ENCODE results near the gene PEF1. TPM values are rescaled to one million over a fixed set of nuclear protein-coding genes. Genes with fewer than 3 reads are reported as not detected.
A peak's percentile ranks its signal among the peaks of the same experiment; 100 is the strongest.
"Not testable (repeated sequence)": the region's sequence is repeated elsewhere in the genome, so short reads cannot be mapped to it uniquely, and the experiment has no call there.

Gene PEF1
- total RNA-seq, 5 donors from 2014 or later (not counting 1 experiment from before 2014, with no cell fraction given) = 38.7 to 49.8 (median 42.4) TPM

DNA sequence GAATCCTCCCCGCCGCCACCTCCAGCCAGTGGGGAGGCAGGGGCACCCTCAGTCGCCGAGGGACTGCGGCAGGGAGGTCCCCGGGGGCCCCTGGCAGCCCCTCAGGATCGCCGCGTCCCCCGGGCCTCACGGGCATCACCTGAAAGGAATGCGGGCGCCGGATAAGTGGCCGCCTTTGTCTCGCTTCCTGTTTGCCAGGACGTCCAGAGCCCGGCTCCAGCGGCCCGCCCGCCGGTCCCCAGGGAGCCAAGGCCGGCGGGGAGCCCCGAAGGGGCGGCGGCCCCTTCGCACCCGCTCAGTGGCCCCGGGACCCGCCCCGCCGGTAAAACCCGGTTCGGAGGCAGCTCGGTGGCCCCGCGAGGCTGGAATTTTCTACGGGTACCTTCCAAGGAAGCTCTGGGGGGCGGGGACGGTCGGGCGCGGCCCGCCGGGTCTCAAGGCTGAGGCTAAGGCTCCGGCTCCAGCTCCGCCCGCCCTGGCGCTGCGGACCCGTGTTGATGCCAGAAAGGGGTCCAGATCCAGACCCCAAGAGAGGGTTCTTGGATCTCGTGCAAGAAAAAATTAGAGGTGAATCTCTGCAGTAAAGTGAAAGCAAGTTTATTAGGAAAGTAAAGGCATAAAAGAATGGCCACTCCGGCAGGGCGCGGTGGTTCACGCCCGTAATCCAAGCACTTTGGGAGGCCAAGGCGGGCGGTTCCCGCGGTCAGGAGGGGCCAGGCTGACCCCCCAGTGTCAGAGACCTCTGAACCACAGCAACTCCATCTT is 55.7 kb downstream of the PEF1 start:
- Histone ChIP-seq H3K9me3 (no peaks in the 10 kb centered on the region), H3K27me3 (replicated peaks in 1 of 2; ENCODE audit: control insufficient read depth in 2 of 2, extremely low read depth in 1 of 2, insufficient read depth in 2 of 2, low read length in 1 of 2) (peaks cover 0 to 48% of the 10 kb centered on the region in 2 experiments), H3K4me1 (ENCODE audit: control insufficient read depth in 1 of 2, extremely low read depth in 1 of 2, insufficient read depth in 2 of 2, low read length in 2 of 2) (no peaks in the 10 kb centered on the region), H3K36me3 (ENCODE audit: control insufficient read depth in 2 of 2, extremely low read depth in 1 of 2, insufficient read depth in 1 of 2, low read length in 1 of 2) (no peaks in the 10 kb centered on the region), H3K27ac (ENCODE audit: low read length) (no peak overlapping the region), H3K4me3 (ENCODE audit: control insufficient read depth in 1 of 2, extremely low read depth in 1 of 2, low read length in 1 of 2) (no peak overlapping the region)
- DNase-seq = no peak
- H3K4me1 Mint-ChIP-seq = peaks cover 0 to 3% (median 3%) of the 10 kb centered on the region in 3 donors
- H3K36me3 Mint-ChIP-seq = no peaks in the 10 kb centered on the region
- no peak overlapping the region for H3K4me3 Mint-ChIP-seq
- H3K27ac Mint-ChIP-seq = no peak overlapping the region
- ATAC-seq (replicated peaks in 1 of 4) = no peak
- 54% methylated on average over 62 of the region's 62 CpGs for WGBS (ENCODE audit: insufficient coverage)
- peaks cover 20 to 45% of the 10 kb centered on the region in 2 donors for H3K27me3 Mint-ChIP-seq
- H3K9me3 Mint-ChIP-seq = no peaks in the 10 kb centered on the region
- POLR2A ChIA-PET = no interaction called here
- CTCF ChIA-PET = interaction anchor here in 1 of 2 donors (0.6 kb wide), 1 partner anchor 300 kb away, joined by 4 read pairs; no protein-coding TSS in a partner anchor

DNA sequence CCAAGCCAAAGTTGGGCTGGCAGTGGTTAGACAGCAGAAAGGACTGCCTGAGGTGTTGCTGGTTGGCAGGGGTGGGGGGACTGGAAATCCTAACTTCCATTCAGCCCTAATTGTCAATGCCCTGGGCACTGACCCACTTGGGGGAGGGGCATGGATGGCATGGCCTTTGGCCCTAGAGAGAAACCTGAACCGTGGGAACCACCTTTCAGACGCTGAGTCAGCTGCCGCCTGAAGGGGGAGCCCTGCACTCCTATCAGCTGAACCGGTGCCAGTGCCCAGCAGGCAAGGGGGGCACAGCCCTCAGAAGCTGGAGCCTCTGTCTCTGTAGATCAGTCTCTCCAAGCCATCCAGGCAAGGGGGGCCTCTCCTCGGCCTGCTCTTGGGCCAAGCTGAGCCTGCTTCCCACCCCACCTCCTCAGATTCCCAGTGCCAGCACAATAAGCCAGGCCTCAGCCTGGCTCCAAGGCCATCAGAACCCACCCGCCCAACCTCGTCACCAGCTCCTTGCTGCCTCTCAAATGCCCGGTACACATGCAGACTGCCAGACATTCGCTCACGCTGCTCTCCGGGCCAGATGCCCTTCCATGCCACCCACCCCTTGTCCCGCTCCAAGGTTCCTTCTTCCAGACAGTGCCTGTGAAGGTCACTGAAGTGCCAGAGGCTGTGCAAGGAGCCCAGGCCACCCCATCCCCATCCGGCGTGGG is 56.8 kb downstream of the PEF1 start:
- Mint-ChIP-seq H3K4me1 (peaks cover 0 to 3% (median 3%) of the 10 kb centered on the region in 3 donors), H3K4me3 (no peak overlapping the region), H3K9me3 (no peaks in the 10 kb centered on the region), H3K27me3 (peaks cover 20 to 42% of the 10 kb centered on the region in 2 donors), H3K36me3 (no peaks in the 10 kb centered on the region), H3K27ac (peak overlapping the region in 1 of 2 donors; percentile 8)
- ChIA-PET CTCF (no interaction called here), POLR2A (interaction anchor here in 1 of 2 donors (0.6 kb wide), 1 partner anchor 379 kb away, joined by 6 read pairs; no protein-coding TSS in a partner anchor)
- DNase-seq = peak in 23 of 35 experiments; percentile 8 to 52 (median 26)
- peaks cover 0 to 39% of the 10 kb centered on the region in 2 experiments for H3K27me3 ChIP-seq (replicated peaks in 1 of 2; ENCODE audit: control insufficient read depth in 2 of 2, extremely low read depth in 1 of 2, insufficient read depth in 2 of 2, low read length in 1 of 2)
- H3K4me1 ChIP-seq (ENCODE audit: control insufficient read depth in 1 of 2, extremely low read depth in 1 of 2, insufficient read depth in 2 of 2, low read length in 2 of 2) = no peaks in the 10 kb centered on the region
- WGBS (ENCODE audit: insufficient coverage) = 65% methylated on average over 12 of the region's 14 CpGs
- H3K27ac ChIP-seq (ENCODE audit: low read length) = no peak overlapping the region
- H3K9me3 ChIP-seq = no peaks in the 10 kb centered on the region
- no peaks in the 10 kb centered on the region for H3K36me3 ChIP-seq (ENCODE audit: control insufficient read depth in 2 of 2, extremely low read depth in 1 of 2, insufficient read depth in 1 of 2, low read length in 1 of 2)
- H3K4me3 ChIP-seq (ENCODE audit: control insufficient read depth in 1 of 2, extremely low read depth in 1 of 2, low read length in 1 of 2) = no peak overlapping the region
- ATAC-seq (replicated peaks in 1 of 4) = peak in 2 of 4 experiments; percentile 26 to 36

DNA sequence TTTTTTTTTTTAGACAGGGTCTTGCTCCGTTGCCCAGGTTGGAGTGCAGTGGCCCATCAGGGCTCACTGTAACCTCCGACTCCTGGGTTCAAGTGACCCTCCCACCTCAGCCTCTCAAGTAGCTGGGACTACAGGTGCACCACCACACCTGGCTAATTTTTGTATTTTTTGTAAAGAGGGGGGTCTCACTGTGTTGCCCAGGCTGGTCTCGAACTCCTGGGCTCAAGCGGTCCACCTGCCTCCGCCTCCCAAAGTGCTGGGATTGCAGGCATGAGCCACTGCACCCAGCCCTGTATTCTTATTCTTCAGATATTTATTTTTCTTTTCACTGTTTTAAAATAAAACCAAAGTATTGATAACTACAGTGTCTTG is 57.4 kb downstream of the PEF1 start:
- H3K4me1 Mint-ChIP-seq; H3K27ac ChIP-seq (ENCODE audit: low read length); H3K9me3 Mint-ChIP-seq; H3K4me3 ChIP-seq (ENCODE audit: control insufficient read depth in 1 of 2, extremely low read depth in 1 of 2, low read length in 1 of 2); DNase-seq; H3K9me3 ChIP-seq; H3K4me1 ChIP-seq (ENCODE audit: control insufficient read depth in 1 of 2, extremely low read depth in 1 of 2, insufficient read depth in 2 of 2, low read length in 2 of 2); H3K4me3 Mint-ChIP-seq; ATAC-seq (replicated peaks in 1 of 4); H3K27ac Mint-ChIP-seq; H3K36me3 Mint-ChIP-seq; CTCF ChIA-PET; H3K36me3 ChIP-seq (ENCODE audit: control insufficient read depth in 2 of 2, extremely low read depth in 1 of 2, insufficient read depth in 1 of 2, low read length in 1 of 2): not testable (repeated sequence)
- peaks cover 20 to 38% of the 10 kb centered on the region in 2 donors for H3K27me3 Mint-ChIP-seq
- H3K27me3 ChIP-seq (replicated peaks in 1 of 2; ENCODE audit: control insufficient read depth in 2 of 2, extremely low read depth in 1 of 2, insufficient read depth in 2 of 2, low read length in 1 of 2) = peaks cover 0 to 34% of the 10 kb centered on the region in 2 experiments
- POLR2A ChIA-PET = interaction anchor here in 1 of 2 donors (0.6 kb wide), 1 partner anchor 380 kb away, joined by 6 read pairs; no protein-coding TSS in a partner anchor
- WGBS (ENCODE audit: insufficient coverage) = 100% methylated on average over 1 of the region's 5 CpGs

DNA sequence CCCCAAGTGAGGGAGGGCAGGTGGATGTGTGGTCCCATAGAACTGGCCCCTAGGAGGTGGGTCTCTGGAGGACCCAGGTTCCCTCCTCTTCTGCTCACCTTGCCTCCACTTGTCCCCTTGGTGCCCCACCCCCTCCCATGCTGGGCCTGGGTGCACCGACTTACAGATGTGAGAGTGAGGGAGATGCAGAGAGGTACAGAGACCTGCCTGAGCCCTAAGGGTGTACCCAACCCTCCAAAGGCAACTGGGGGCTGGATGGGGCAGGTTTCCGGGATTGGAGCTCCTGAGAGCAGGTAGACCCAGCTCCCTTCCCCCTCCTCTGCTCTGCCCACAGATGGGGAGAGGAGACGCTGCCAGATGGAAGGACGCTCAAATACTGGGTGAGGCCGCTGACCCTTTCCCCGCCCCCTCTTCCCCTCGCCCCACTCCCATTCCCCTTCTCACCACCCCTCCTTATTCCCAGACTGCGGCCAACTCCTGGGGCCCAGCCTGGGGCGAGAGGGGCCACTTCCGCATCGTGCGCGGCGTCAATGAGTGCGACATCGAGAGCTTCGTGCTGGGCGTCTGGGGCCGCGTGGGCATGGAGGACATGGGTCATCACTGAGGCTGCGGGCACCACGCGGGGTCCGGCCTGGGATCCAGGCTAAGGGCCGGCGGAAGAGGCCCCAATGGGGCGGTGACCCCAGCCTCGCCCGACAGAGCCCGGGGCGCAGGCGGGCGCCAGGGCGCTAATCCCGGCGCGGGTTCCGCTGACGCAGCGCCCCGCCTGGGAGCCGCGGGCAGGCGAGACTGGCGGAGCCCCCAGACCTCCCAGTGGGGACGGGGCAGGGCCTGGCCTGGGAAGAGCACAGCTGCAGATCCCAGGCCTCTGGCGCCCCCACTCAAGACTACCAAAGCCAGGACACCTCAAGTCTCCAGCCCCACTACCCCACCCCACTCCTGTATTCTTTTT is 58.0 kb downstream of the PEF1 start:
- WGBS (ENCODE audit: insufficient coverage) = 75% methylated on average over 38 of the region's 47 CpGs
- ATAC-seq (replicated peaks in 1 of 4) = no peak
- Histone ChIP-seq H3K36me3 (ENCODE audit: control insufficient read depth in 2 of 2, extremely low read depth in 1 of 2, insufficient read depth in 1 of 2, low read length in 1 of 2) (no peaks in the 10 kb centered on the region), H3K9me3 (no peaks in the 10 kb centered on the region), H3K27ac (ENCODE audit: low read length) (no peak overlapping the region), H3K4me3 (ENCODE audit: control insufficient read depth in 1 of 2, extremely low read depth in 1 of 2, low read length in 1 of 2) (no peak overlapping the region), H3K4me1 (ENCODE audit: control insufficient read depth in 1 of 2, extremely low read depth in 1 of 2, insufficient read depth in 2 of 2, low read length in 2 of 2) (no peaks in the 10 kb centered on the region), H3K27me3 (replicated peaks in 1 of 2; ENCODE audit: control insufficient read depth in 2 of 2, extremely low read depth in 1 of 2, insufficient read depth in 2 of 2, low read length in 1 of 2) (peaks cover 0 to 34% of the 10 kb centered on the region in 2 experiments)
- Mint-ChIP-seq H3K27me3 (peaks cover 13 to 33% of the 10 kb centered on the region in 2 donors), H3K4me3 (no peak overlapping the region), H3K27ac (no peak overlapping the region), H3K36me3 (no peaks in the 10 kb centered on the region), H3K9me3 (no peaks in the 10 kb centered on the region), H3K4me1 (peaks cover 0 to 3% (median 3%) of the 10 kb centered on the region in 3 donors)
- POLR2A ChIA-PET = interaction anchor here in 1 of 2 donors (0.6 kb wide), 1 partner anchor 381 kb away, joined by 6 read pairs; no protein-coding TSS in a partner anchor
- DNase-seq = no peak
- CTCF ChIA-PET = no interaction called here

DNA sequence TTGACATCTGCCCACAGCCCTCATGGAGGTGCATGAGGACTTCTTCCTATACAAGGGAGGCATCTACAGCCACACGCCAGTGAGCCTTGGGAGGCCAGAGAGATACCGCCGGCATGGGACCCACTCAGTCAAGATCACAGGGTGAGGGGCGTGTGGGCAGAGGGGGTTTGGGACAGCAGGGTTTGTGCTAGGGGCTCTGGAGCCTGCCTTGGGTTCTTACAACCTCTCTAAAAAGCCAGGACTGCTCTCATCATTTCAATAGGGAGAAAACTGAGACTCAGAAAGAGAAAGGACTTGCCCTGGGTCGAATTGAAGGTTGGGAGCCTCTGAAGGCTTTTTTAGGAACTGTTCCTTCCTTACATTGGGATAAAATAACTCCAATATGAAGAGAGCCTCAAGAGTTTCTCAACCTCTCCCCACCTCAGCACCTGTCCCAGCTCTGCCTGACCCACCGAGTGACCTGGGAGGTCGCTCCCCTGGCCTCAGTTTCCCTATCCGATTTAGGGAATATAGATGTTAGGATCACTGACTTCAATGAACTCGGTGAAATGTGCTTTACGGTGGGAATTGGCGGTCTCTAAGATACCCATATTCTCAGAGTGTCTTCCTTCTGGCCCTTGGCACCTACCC is 58.8 kb downstream of the PEF1 start:
- Mint-ChIP-seq H3K27me3 (peaks cover 10 to 26% of the 10 kb centered on the region in 2 donors), H3K9me3 (no peaks in the 10 kb centered on the region), H3K4me3 (no peak overlapping the region), H3K27ac (no peak overlapping the region), H3K4me1 (peaks cover 0 to 3% (median 3%) of the 10 kb centered on the region in 3 donors), H3K36me3 (no peaks in the 10 kb centered on the region)
- peaks cover 0 to 33% of the 10 kb centered on the region in 2 experiments for H3K27me3 ChIP-seq (replicated peaks in 1 of 2; ENCODE audit: control insufficient read depth in 2 of 2, extremely low read depth in 1 of 2, insufficient read depth in 2 of 2, low read length in 1 of 2)
- DNase-seq (no peak), ATAC-seq (replicated peaks in 1 of 4) (no peak)
- CTCF ChIA-PET = no interaction called here
- H3K4me3 ChIP-seq (ENCODE audit: control insufficient read depth in 1 of 2, extremely low read depth in 1 of 2, low read length in 1 of 2) = no peak overlapping the region
- no peaks in the 10 kb centered on the region for H3K36me3 ChIP-seq (ENCODE audit: control insufficient read depth in 2 of 2, extremely low read depth in 1 of 2, insufficient read depth in 1 of 2, low read length in 1 of 2)
- H3K9me3 ChIP-seq = no peaks in the 10 kb centered on the region
- no peak overlapping the region for H3K27ac ChIP-seq (ENCODE audit: low read length)
- POLR2A ChIA-PET = no interaction called here
- H3K4me1 ChIP-seq (ENCODE audit: control insufficient read depth in 1 of 2, extremely low read depth in 1 of 2, insufficient read depth in 2 of 2, low read length in 2 of 2) = no peaks in the 10 kb centered on the region
- WGBS (ENCODE audit: insufficient coverage) = no CpG with 5 or more reads among the region's 11 CpGs

Measured in T-cell (primary cell).